BE2C (cell line): ENCODE measurements around the gene LRP6.

Source experiments
- DNase-seq: peaks from one replicate; pipeline ENCODE4 v3.0.0-alpha.2; 2020
- H3K27me3 ChIP-seq: fragments of 250-450 bp; sonication (Bioruptor Pico); 2 replicates; pipeline ENCODE4 v1.5.1; 2020; ENCODE audit warnings: mild to moderate bottlenecking
- H3K36me3 ChIP-seq: fragments of 250-450 bp; sonication (Bioruptor Pico); 2 replicates; pipeline ENCODE4 v1.5.1; 2020; ENCODE audit warnings: mild to moderate bottlenecking
- H3K4me1 ChIP-seq: fragments of 250-450 bp; sonication (Bioruptor Pico); 2 replicates; pipeline ENCODE4 v1.5.1; 2020
- H3K4me3 ChIP-seq: 2 replicates; pipeline ENCODE4 v1.5.1; 2011; ENCODE audit warnings: low read depth, low read length
- H3K9me3 ChIP-seq: fragments of 250-450 bp; sonication (Bioruptor Pico); 2 replicates; pipeline ENCODE4 v1.5.1; 2020
- CTCF ChIP-seq: IDR thresholded peaks from 2 replicates; pipeline ENCODE4 v1.5.1; 2012; ENCODE audit warnings: mild to moderate bottlenecking, low read depth, low read length

The LRP6 gene

GRCh38 chr12:12141000-12141399, 125.8 kb downstream of the LRP6 start:
- Histone ChIP-seq H3K4me3 (no peak overlapping the region), H3K4me1 (no peaks in the 10 kb centered on the region), H3K36me3 (no peaks in the 10 kb centered on the region; the same call in 1 of the 2 replicates), H3K9me3 (no peaks in the 10 kb centered on the region), H3K27me3 (no peaks in the 10 kb centered on the region)
- no peak for DNase-seq
- TF ChIP-seq CTCF: no peak

- H3K9me3 ChIP-seq: no peaks in the 10 kb centered on the region
- no peak for TF ChIP-seq CTCF
- H3K27me3 ChIP-seq: no peaks in the 10 kb centered on the region
- no peak for DNase-seq
- H3K4me3 ChIP-seq: no peak overlapping the region
- no peaks in the 10 kb centered on the region for H3K4me1 ChIP-seq
- H3K36me3 ChIP-seq: peaks cover 6% of the 10 kb centered on the region
Observed at GRCh38 chr12:12138203-12139154, 128.4 kb downstream of the LRP6 start.

GRCh38 chr12:12133785-12134184, 133.1 kb downstream of the LRP6 start:
- Histone ChIP-seq H3K9me3 (no peaks in the 10 kb centered on the region), H3K27me3 (no peaks in the 10 kb centered on the region), H3K4me3 (no peak overlapping the region), H3K36me3 (peaks cover 18% of the 10 kb centered on the region), H3K4me1 (peaks cover 2% of the 10 kb centered on the region)
- no peak for DNase-seq
- no peak for TF ChIP-seq CTCF

GRCh38 chr12:12133259-12133658, 133.6 kb downstream of the LRP6 start:
- no peaks in the 10 kb centered on the region for H3K27me3 ChIP-seq
- no peaks in the 10 kb centered on the region for H3K9me3 ChIP-seq
- DNase-seq: no peak
- H3K4me3 ChIP-seq: no peak overlapping the region
- peaks cover 18% of the 10 kb centered on the region for H3K36me3 ChIP-seq
- H3K4me1 ChIP-seq: peaks cover 5% of the 10 kb centered on the region
- TF ChIP-seq CTCF: no peak

- Histone ChIP-seq H3K27me3 (no peaks in the 10 kb centered on the region), H3K4me1 (peaks cover 5% of the 10 kb centered on the region), H3K4me3 (no peak overlapping the region), H3K9me3 (no peaks in the 10 kb centered on the region), H3K36me3 (peaks cover 40% of the 10 kb centered on the region)
- TF ChIP-seq CTCF: no peak
- DNase-seq: no peak
Observed at GRCh38 chr12:12128670-12129069, 138.2 kb downstream of the LRP6 start.

- TF ChIP-seq CTCF: no peak
- Histone ChIP-seq H3K4me3 (no peak overlapping the region), H3K9me3 (no peaks in the 10 kb centered on the region), H3K27me3 (no peaks in the 10 kb centered on the region), H3K36me3 (peaks cover 41% of the 10 kb centered on the region), H3K4me1 (peaks cover 5% of the 10 kb centered on the region)
- no peak for DNase-seq
Observed at GRCh38 chr12:12127304-12127703, 139.5 kb downstream of the LRP6 start.
